ENCODE data around the gene AHNAK.

GRCh38 chr11:62489204-62489603 lies 57.4 kb downstream of the AHNAK start:
- no peak for TF ChIP-seq CTCF (IDR thresholded peaks at IDR 0.05 in 4 of 5, conservative IDR thresholded peaks at IDR 0.05 in 1 of 5)
- TF ChIP-seq POLR2A (IDR thresholded peaks at IDR 0.05) = no peak
